ENCODE data around the gene PPP1R3E. TPM values are rescaled to one million over a fixed set of nuclear protein-coding genes. Genes with fewer than 3 reads are reported as not detected.
A peak's percentile ranks its signal among the peaks of the same experiment; 100 is the strongest.

The PPP1R3E gene
- total RNA-seq, 2 experiments from 2014 or later: 50.8 to 51.7 TPM

GRCh38 chr14:23299986-23300686 is 2.5 kb downstream of the PPP1R3E start:
- ATAC-seq (ENCODE audit: low read depth) (no peak), DNase-seq (no peak)
- H3K4me3 Mint-ChIP-seq: peak overlapping the region; percentile 94
- POLR2A ChIA-PET: interaction anchor here (1.6 to 6.4 kb wide), 4 partner anchors 14 to 205 kb away, joined by 11 to 182 read pairs (median 14); partner anchors contain the start of genes ACIN1, C14orf119, HOMEZ and PABPN1
- peaks cover 21% of the 10 kb centered on the region for H3K4me1 Mint-ChIP-seq
- peak overlapping the region; percentile 97 for H3K27ac Mint-ChIP-seq
- H3K36me3 Mint-ChIP-seq: peaks cover 2% of the 10 kb centered on the region
- no peaks in the 10 kb centered on the region for H3K9me3 Mint-ChIP-seq
- H3K27me3 Mint-ChIP-seq: no peaks in the 10 kb centered on the region

- H3K4me1 Mint-ChIP-seq: peaks cover 24% of the 10 kb centered on the region
- peak overlapping the region; percentile 21 for H3K4me3 Mint-ChIP-seq
- DNase-seq: no peak
- peaks cover 2% of the 10 kb centered on the region for H3K36me3 Mint-ChIP-seq
- no peaks in the 10 kb centered on the region for H3K27me3 Mint-ChIP-seq
- H3K9me3 Mint-ChIP-seq: no peaks in the 10 kb centered on the region
- POLR2A ChIA-PET: interaction anchor here (6.4 kb wide), 1 partner anchor 21 kb away, joined by 182 read pairs; the partner anchor contains the start of gene PABPN1
- peak overlapping the region; percentile 31 for H3K27ac Mint-ChIP-seq
- no peak for ATAC-seq (ENCODE audit: low read depth)
These were observed 3.3 kb downstream of the PPP1R3E start for GRCh38 chr14:23299211-23299957.

GRCh38 chr14:23297611-23298277 is 4.9 kb downstream of the PPP1R3E start:
- ATAC-seq (ENCODE audit: low read depth) (no peak), DNase-seq (no peak)
- Mint-ChIP-seq H3K9me3 (no peaks in the 10 kb centered on the region), H3K36me3 (peaks cover 2% of the 10 kb centered on the region), H3K27ac (no peak overlapping the region), H3K4me3 (no peak overlapping the region), H3K4me1 (peaks cover 19% of the 10 kb centered on the region), H3K27me3 (no peaks in the 10 kb centered on the region)
- POLR2A ChIA-PET: interaction anchor here (0.6 to 2.9 kb wide), 3 partner anchors 12 to 215 kb away, joined by 3 to 16 read pairs (median 3); partner anchors contain the start of genes HOMEZ and PABPN1

- POLR2A ChIA-PET: interaction anchor here (2.9 kb wide), 1 partner anchor 24 kb away, joined by 16 read pairs; the partner anchor contains the start of gene PABPN1
- Mint-ChIP-seq H3K36me3 (peaks cover 2% of the 10 kb centered on the region), H3K27ac (peak overlapping the region; percentile 12)
These were observed 5.6 kb downstream of the PPP1R3E start for GRCh38 chr14:23297096-23297495.

GRCh38 chr14:23296012-23296777 is 6.5 kb downstream of the PPP1R3E start:
- Mint-ChIP-seq H3K27me3 (no peaks in the 10 kb centered on the region), H3K9me3 (no peaks in the 10 kb centered on the region), H3K36me3 (peaks cover 2% of the 10 kb centered on the region), H3K27ac (peak overlapping the region; percentile 12), H3K4me3 (no peak overlapping the region), H3K4me1 (peaks cover 16% of the 10 kb centered on the region)
- no peak for ATAC-seq (ENCODE audit: low read depth)
- POLR2A ChIA-PET: interaction anchor here (2.9 kb wide), 1 partner anchor 25 kb away, joined by 16 read pairs; the partner anchor contains the start of gene PABPN1
- DNase-seq: no peak

More at GRCh38 chr14:23297096-23297495, 5.6 kb downstream of the PPP1R3E start:
- ATAC-seq (ENCODE audit: low read depth) (no peak), DNase-seq (no peak)
- Mint-ChIP-seq H3K4me1 (peaks cover 16% of the 10 kb centered on the region), H3K9me3 (no peaks in the 10 kb centered on the region), H3K4me3 (no peak overlapping the region), H3K27me3 (no peaks in the 10 kb centered on the region)

- Mint-ChIP-seq H3K27me3 (no peaks in the 10 kb centered on the region), H3K27ac (peak overlapping the region; percentile 63), H3K36me3 (peaks cover 2% of the 10 kb centered on the region), H3K4me3 (peak overlapping the region; percentile 7), H3K4me1 (peaks cover 13% of the 10 kb centered on the region), H3K9me3 (no peaks in the 10 kb centered on the region)
- peak; percentile 76 for ATAC-seq (ENCODE audit: low read depth)
- peak; percentile 54 for DNase-seq
- POLR2A ChIA-PET: interaction anchor here (1.3 kb wide), 1 partner anchor 25 kb away, joined by 3 read pairs; no protein-coding TSS in a partner anchor
These were observed 7.7 kb downstream of the PPP1R3E start for GRCh38 chr14:23294734-23295561.

GRCh38 chr14:23286902-23287479 is 15.7 kb downstream of the PPP1R3E start:
- peaks cover 3% of the 10 kb centered on the region for H3K36me3 Mint-ChIP-seq
- ATAC-seq (ENCODE audit: low read depth) (no peak), DNase-seq (no peak)
- H3K27me3 Mint-ChIP-seq: no peaks in the 10 kb centered on the region
- H3K4me1 Mint-ChIP-seq: peaks cover 16% of the 10 kb centered on the region
- no peaks in the 10 kb centered on the region for H3K9me3 Mint-ChIP-seq
- peak overlapping the region; percentile 93 for H3K4me3 Mint-ChIP-seq
- H3K27ac Mint-ChIP-seq: peak overlapping the region; percentile 89
- POLR2A ChIA-PET: interaction anchor here (0.9 to 3.5 kb wide), 5 partner anchors 11 to 192 kb away, joined by 3 to 26 read pairs (median 12); partner anchors contain the start of genes ACIN1, C14orf119, PABPN1 and PPP1R3E

GRCh38 chr14:23286020-23286901 is 16.4 kb downstream of the PPP1R3E start, which contains the start of gene HOMEZ:
HOMEZ (minus strand) TSS chr14:23286132; CDS start chr14:23285952, 180 bp downstream.
- POLR2A ChIA-PET: interaction anchor here (0.6 to 3.5 kb wide), 6 partner anchors 12 to 279 kb away, joined by 3 to 26 read pairs (median 8); partner anchors contain the start of genes ACIN1, C14orf119, PABPN1 and PPP1R3E
- peak within 1 kb of the TSS; percentile 93 for H3K4me3 Mint-ChIP-seq
- no peaks in the 10 kb centered on the region for H3K27me3 Mint-ChIP-seq
- DNase-seq (peak; percentile 96), ATAC-seq (ENCODE audit: low read depth) (peak; percentile 99)
- H3K4me1 Mint-ChIP-seq: peaks cover 16% of the 10 kb centered on the region
- H3K36me3 Mint-ChIP-seq: peaks cover 3% of the 10 kb centered on the region
- no peaks in the 10 kb centered on the region for H3K9me3 Mint-ChIP-seq
- H3K27ac Mint-ChIP-seq: peak within 1 kb of the TSS; percentile 89

- peak; percentile 21 for ATAC-seq (ENCODE audit: low read depth)
- Mint-ChIP-seq H3K27me3 (no peaks in the 10 kb centered on the region), H3K27ac (peak overlapping the region; percentile 88), H3K4me1 (peaks cover 16% of the 10 kb centered on the region), H3K4me3 (peak overlapping the region; percentile 93), H3K36me3 (peaks cover 3% of the 10 kb centered on the region), H3K9me3 (no peaks in the 10 kb centered on the region)
- DNase-seq: no peak
- POLR2A ChIA-PET: interaction anchor here (1.2 to 3.5 kb wide), 4 partner anchors 13 to 36 kb away, joined by 3 to 26 read pairs (median 13); partner anchors contain the start of genes PABPN1 and PPP1R3E
These were observed 17.1 kb downstream of the PPP1R3E start for GRCh38 chr14:23285530-23286019.
